ENCODE measurements around the gene ST6GALNAC5.
"Not testable (repeated sequence)": the region's sequence is repeated elsewhere in the genome, so short reads cannot be mapped to it uniquely, and the experiment has no call there.

The ST6GALNAC5 gene

DNA sequence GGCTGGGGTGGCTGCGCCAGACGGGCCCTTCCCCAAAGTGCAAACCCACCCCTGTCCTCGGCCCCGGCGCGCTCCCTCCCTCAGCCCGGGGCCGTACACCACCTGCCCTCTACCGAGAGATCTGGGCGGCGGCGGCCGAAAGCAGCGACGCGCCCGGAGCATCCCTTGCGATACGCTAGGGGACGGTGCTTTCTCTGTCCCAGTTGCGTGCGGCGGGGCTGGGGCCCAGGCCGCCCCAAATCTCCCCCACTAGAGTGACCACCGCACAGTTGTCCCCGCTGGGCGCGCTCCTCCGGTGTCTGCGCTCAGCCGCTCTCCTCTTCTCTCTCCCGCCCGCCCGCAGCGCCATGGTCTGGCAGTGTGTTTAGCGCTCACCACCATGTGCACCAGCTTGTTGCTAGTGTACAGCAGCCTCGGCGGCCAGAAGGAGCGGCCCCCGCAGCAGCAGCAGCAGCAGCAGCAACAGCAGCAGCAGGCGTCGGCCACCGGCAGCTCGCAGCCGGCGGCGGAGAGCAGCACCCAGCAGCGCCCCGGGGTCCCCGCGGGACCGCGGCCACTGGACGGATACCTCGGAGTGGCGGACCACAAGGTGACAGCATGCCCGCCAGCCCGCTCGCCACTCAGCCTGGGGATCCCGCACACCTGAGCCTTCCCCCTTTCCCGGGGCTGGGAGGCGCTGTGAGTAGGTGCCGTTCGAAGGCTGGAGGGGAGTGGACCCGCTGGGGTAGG, 1.0 kb downstream of the ST6GALNAC5 start:
- no peak for DNase-seq

GRCh38 chr1:76868916-76869315, 1.6 kb downstream of the ST6GALNAC5 start:
- DNase-seq: no peak

DNA sequence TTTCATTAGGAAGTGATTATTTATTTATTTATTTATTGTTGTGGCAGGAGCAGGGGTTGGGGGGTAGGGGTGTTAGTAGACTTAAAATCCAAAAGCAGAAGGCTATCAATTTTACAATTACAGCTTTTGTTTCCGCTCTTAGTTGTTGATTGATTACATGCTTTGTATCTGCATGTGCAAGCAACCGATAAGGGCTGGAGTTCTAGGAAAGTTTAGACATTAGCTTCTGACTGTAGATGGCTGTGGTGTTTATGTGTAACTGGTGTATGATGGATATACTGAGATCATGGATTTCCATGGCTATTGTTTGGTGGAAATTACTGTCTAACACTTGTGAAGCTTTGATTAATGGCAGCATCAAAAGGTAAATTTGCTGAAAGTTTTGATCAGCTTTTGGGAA, 2.8 kb downstream of the ST6GALNAC5 start:
- no peak for DNase-seq

DNA sequence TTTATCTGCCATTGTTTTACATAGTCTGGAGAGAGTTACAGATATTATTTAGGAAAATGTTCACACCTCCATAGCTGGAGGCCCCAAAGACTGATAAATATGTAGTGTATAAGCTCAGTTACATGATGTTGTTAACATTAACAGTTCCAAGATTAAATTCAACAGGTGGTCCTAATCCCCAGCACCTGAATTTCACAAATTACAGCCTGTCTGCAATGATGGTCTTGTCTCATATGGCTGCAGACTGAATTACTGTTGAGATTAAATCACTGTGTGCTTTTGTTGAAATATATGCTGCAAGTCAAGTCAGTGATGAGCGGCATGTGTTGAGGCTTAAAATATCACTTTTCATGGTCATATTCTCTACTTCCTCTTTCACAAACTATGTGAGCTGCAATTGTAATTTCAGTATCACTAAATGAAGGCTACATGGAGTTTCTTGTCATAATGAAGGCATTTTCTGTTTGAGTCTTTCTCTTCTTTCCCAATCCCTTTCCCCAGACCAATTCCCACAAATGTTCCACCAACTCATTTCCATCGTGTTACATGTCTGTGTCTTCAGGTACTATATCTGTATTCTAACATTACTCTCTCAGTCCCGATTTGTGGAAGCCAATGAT, 4.2 kb downstream of the ST6GALNAC5 start:
- DNase-seq: no peak

- no peak for DNase-seq
Observed at GRCh38 chr1:76872944-76873343, 5.7 kb downstream of the ST6GALNAC5 start.

- DNase-seq: no peak
Observed at GRCh38 chr1:76876655-76877395, 9.5 kb downstream of the ST6GALNAC5 start.

DNA sequence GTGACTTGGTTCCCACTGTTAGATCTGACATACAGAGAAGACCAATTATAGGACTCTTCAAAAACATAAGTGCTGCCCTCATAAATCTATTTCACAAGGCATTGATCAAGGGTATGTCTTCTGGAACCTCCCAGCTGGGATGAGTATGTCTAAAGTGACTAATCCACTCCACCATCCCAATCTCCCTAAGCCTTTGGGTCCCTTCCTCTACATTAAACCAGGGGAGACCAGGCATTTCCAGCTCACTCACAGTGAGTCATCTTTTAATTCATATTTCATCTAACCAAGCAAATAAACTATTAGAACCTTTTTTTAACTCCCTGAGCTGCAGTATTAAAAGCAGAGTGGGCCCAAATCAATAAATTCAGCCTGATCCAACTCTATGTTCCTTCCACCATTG, 11.7 kb downstream of the ST6GALNAC5 start:
- not testable (repeated sequence) for DNase-seq

- DNase-seq: no peak
Observed at GRCh38 chr1:76881762-76882161, 14.5 kb downstream of the ST6GALNAC5 start.

DNA sequence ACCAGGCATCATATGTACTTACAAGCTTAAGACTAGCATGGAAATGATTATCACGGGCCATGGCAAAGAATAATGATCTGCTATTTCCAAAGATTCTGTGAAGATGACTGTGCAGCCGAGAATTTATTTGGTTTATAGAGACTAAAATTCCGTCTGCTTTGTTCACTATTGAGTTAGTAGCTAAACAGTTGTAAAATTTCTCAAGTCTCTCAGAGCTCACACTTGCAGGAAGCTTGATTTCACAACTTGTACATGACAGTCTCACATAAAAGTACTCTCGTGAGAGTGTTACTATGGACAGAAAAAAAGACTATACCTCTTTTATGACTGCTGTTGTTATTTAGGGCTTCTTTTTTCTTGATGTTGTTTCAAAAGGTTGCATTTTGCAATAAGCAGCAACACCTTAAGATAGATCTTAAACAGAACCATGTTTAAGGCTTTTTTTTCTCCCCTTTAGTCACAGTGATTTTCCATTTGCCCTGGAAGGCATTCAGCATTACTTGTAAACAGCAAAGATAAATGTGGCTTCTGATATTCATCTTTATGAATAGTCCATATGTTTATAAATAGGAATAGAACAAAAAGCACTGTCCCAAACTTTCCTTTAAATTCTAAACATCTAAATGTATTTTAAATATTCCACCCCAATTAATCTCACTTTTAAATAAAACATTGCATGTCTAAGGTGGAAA, 24.8 kb downstream of the ST6GALNAC5 start:
- DNase-seq: no peak

- no peak for DNase-seq
Observed at GRCh38 chr1:76892675-76893074, 25.4 kb downstream of the ST6GALNAC5 start.

- peak in 1 of 2 donors; percentile 20 for DNase-seq
Observed at GRCh38 chr1:76901158-76901767, 34.0 kb downstream of the ST6GALNAC5 start.

- DNase-seq: no peak
Observed at GRCh38 chr1:76905876-76906595, 38.8 kb downstream of the ST6GALNAC5 start.

DNA sequence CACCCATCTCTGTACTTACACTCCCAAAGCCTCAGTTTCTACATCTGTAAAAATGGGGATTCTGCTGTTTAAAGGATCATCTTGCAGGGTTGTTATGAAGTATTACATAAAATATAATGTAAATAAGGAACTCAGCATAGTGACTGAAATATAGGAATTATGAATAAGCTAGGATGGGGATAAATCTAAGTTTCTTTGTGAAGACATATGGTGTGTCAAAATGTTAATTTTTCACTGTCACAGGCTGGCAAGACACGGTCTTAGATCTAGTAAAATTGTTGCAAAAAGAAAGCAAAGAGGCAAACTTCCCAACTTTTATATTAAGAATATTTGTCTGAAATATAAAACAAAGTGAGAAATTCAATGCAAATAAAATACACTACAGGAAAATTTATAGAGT, 42.0 kb downstream of the ST6GALNAC5 start:
- no peak for DNase-seq

GRCh38 chr1:76919085-76919484, 51.8 kb downstream of the ST6GALNAC5 start:
- no peak for DNase-seq

DNA sequence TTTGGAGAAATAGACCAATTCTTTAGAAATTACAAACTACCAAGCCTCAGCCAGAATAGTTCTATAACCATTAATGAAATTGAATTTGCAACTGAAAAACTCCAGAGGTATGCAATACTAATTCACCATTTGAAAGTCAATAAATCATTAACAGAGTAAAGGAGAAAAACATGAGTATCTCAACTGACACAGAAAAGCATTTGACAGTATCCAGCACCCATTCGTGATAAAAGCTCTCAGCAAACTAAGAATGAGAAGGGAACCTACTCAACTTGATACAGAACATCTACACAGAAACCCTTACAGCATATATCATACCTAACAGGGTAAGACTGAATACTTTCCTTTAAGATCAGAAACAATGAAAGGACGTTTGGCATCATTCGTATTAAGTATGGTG, 54.3 kb downstream of the ST6GALNAC5 start:
- DNase-seq: no peak

- no peak for DNase-seq
Observed at GRCh38 chr1:76925825-76926224, 58.5 kb downstream of the ST6GALNAC5 start.

GRCh38 chr1:76928522-76928921, 61.2 kb downstream of the ST6GALNAC5 start:
- no peak for DNase-seq

DNA sequence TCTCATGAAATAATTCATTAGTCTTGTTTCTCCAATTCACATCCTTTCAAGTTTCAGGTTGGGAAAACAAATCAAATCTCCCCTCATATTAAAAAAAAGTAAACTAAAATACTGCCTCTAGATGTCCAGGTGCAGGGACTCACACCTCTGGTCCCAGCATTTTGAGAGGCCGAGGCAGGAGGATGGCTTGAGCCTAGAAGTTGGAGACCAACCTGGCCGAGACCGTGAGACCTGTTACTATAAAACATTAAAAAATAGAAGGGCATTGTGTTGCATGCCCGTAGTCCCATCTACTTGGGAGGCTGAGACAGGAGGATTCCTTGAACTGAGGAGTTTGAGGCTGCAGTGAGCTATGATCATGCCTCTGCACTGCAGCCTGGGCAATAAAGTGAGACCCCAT, 61.9 kb downstream of the ST6GALNAC5 start:
- DNase-seq: no peak

DNA sequence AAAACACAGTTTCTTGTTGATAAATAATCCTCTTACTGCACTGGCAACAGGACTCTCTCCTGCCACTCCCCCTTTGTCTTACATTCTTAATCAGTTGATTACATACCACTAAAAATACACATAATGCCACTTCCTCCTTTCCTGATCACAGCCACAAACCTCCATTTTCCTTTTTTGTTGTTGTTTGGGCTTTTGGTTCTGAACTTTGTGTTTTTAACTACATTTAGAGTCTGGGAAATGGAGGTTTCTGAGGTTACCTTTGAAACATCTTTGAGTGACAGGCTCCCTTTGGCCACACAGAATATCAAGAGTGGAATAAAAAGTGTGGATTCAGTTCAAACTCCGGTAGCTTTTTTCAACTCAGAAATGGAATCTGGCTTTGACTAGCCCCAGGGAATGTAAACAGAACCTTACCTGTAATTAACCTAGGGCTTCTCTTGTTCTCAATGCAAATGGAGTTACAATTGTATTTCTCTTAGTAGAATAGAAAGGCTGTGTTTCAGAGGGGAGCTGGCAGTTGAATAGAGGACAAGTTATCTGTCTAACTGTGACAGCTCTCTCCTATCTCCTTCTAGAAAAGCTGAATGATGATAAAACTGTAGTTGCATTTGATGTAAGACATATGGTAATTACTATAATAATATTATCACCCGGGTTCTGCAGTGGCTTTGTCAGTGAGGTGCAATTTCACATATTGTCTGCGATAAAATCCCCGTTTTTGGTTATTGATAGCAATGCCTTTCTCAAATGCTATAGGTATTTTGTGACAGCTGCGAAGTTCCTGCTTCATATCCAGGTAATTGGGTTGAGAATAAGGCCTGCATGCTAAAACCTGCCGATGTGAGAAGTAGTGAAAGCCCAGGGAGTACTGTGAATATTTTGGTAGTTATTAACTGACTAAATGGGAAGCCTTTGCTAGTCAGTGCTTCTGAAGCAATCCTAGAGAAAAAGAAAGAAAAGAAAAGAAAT, 66.9 kb downstream of the ST6GALNAC5 start:
- no peak for DNase-seq

GRCh38 chr1:76938304-76938703, 71.0 kb downstream of the ST6GALNAC5 start:
- DNase-seq: no peak

All from activated CD4-positive, alpha-beta T cell treated with anti-CD3 and anti-CD28 coated beads for 4 hours (primary cell).